NOMO-1 treated with DMSO at 0.1 percent for 48 hours (cell line): ENCODE data around the gene SEPTIN3.
A peak's percentile ranks its signal among the peaks of the same experiment; 100 is the strongest.

Experiments
- DNase-seq: peaks from one replicate; lab custom pipeline; 2025; ENCODE audit not compliant: unreplicated experiment; lab: John Stamatoyannopoulos, UW

SEPTIN3 gene

GRCh38 chr22:41969110-41969646, at the start of gene SEPTIN3:
TSS of gene SEPTIN3 (plus strand) at chr22:41969443. CDS start at chr22:41971493, 2,050 bp downstream.
- DNase-seq, result no peak

- DNase-seq, result peak; percentile 58
Observed at GRCh38 chr22:41920271-41920976, 48.8 kb upstream of the SEPTIN3 start.

- no peak for DNase-seq
Observed at GRCh38 chr22:41922328-41922727, 46.9 kb upstream of the SEPTIN3 start.

GRCh38 chr22:41922940-41923594, 46.2 kb upstream of the SEPTIN3 start:
- no peak for DNase-seq

GRCh38 chr22:41923595-41924276, 45.5 kb upstream of the SEPTIN3 start:
- no peak for DNase-seq

- DNase-seq, result peak; percentile 49
Observed at GRCh38 chr22:41925783-41926460, 43.3 kb upstream of the SEPTIN3 start.

- DNase-seq, result no peak
Observed at GRCh38 chr22:41927813-41928212, 41.4 kb upstream of the SEPTIN3 start.

- no peak for DNase-seq
Observed at GRCh38 chr22:41928593-41929417, 40.4 kb upstream of the SEPTIN3 start.

- DNase-seq, result no peak
Observed at GRCh38 chr22:41929418-41929810, 39.8 kb upstream of the SEPTIN3 start.

GRCh38 chr22:41931701-41932269, 37.5 kb upstream of the SEPTIN3 start:
- no peak for DNase-seq

GRCh38 chr22:41932353-41932752, 36.9 kb upstream of the SEPTIN3 start:
- no peak for DNase-seq

- no peak for DNase-seq
Observed at GRCh38 chr22:41933411-41934177, 35.6 kb upstream of the SEPTIN3 start.

GRCh38 chr22:41934284-41935014, 34.8 kb upstream of the SEPTIN3 start:
- DNase-seq, result no peak

- no peak for DNase-seq
Observed at GRCh38 chr22:41935015-41935351, 34.3 kb upstream of the SEPTIN3 start.

- no peak for DNase-seq
Observed at GRCh38 chr22:41935509-41935908, 33.7 kb upstream of the SEPTIN3 start.

GRCh38 chr22:41936894-41937169, 32.4 kb upstream of the SEPTIN3 start:
- no peak for DNase-seq

GRCh38 chr22:41939981-41940831, 29.0 kb upstream of the SEPTIN3 start:
- no peak for DNase-seq
